COLO668 (cell line): Measurements from ENCODE around the gene CHPF2.

Experiments used
- DNase-seq: peaks from one replicate; lab custom pipeline; 2025; ENCODE audit not compliant: unreplicated experiment; lab: John Stamatoyannopoulos, UW

CHPF2 gene

DNA sequence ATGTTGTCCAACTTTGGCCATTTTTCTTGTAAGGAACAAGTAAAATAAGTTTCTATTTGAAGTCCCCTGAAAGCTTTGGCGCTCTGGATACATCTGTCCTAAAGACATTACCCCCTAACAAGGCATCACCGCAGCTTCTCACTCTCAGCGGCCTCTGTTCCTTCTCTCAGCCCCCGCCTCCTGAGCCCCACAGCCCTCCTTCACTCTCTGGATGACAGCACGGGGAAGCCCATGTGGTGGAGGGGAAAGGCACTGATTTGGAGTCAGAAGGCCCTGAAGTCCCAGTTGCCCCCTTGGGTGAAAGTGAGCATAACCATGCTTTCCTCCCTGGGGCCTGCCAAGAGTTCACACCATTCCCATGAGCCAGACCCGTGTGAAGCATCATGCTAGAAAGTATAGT, 26.6 kb upstream of the CHPF2 start:
- DNase-seq: no peak

GRCh38 chr7:151206914-151207313, 25.4 kb upstream of the CHPF2 start:
- no peak for DNase-seq

DNA sequence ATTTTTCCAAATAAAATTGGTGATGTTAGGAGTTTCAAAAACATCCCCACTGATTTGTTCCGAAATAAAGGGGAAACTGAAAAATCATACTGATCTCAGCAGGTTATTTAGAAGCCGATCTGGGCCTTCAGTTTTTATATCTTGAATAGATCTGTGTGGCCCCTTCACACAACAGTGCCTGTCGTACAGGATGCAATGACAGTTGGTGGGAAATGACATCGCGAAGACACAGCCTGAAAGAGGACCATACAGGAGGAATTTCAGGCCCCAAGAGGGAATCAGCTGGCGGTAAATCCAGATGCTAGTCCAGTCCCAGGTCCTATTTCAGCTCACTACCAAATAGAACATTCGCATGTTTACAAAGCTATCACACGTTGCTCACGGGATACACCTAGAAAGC, 25.0 kb upstream of the CHPF2 start:
- DNase-seq: no peak

GRCh38 chr7:151207804-151208203, 24.5 kb upstream of the CHPF2 start:
- no peak for DNase-seq

DNA sequence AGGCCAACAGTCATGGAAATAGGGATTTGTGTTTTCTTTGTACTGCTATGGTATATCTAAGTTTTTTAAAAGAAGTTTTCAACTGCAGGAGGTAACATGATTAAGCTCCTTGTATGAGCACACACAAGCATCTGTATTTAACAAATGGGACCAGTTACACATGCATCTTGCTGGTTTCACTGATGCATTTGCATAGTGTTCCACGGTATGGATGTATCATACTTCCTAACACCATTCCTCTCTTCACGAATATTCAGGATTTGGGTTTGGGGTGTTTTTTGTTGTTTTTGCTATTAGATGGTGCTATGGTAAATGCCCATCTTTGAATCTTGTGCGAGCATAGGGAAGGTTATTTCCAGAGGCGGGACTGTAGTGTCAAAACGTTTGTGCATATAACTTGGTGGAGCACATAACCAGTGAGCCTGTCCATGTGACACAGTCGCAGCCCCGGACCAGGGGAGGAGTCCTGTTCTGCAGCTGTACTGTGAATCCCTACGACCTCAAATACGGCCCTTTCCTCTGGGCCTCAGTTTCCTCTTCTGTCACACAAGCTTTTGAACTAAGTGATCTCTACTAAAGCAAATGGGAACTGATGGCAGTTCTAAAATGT, 23.9 kb upstream of the CHPF2 start:
- DNase-seq: no peak

GRCh38 chr7:151209588-151209987, 22.7 kb upstream of the CHPF2 start:
- DNase-seq: no peak

DNA sequence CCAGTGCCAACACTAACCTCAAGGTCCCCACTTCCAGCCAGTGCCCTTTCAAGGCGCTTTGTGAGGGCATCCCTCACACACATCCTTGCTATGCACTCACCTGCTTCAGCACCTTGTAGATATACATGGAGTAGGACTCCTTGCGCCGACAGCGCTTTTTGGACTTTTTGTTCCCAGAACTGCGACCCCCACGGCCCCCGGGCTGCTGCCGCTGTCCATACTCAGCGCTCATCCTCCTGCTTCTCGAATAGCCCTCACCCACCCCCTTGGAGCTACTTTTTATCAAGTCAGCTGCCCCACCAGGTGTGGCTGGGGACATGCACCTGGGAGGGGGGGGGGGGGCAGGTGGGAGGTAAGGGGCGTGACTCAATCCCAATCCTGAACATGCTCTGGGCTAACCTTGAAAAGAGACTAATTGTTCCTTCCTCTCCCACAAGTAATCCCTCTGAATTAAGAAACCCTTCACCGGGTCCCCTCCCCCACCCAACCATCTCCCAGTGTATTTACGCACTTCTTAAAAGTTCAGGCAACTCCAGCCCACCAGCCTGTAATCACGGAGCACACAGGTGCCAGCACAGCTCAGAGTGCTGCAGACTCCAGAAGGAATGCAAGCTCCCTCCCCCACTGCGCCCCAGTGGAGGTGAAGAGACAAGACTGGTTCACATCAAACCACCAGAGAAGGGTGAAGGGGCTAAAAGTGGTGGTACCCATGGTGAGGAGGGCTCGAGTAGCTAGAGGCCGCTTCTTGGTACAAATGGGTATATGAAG, 22.0 kb upstream of the CHPF2 start, which contains the start of gene H2BK1:
Gene H2BK1, minus strand, starts transcription at position 402 of the 768 bp plus-strand sequence. Its CDS starts 170 bp downstream, at position 232.
- no peak for DNase-seq

- DNase-seq: no peak
Observed at GRCh38 chr7:151211155-151211772, 21.0 kb upstream of the CHPF2 start.

- DNase-seq: no peak
Observed at GRCh38 chr7:151212626-151213025, 19.7 kb upstream of the CHPF2 start.

GRCh38 chr7:151213826-151214225, 18.5 kb upstream of the CHPF2 start:
- no peak for DNase-seq

DNA sequence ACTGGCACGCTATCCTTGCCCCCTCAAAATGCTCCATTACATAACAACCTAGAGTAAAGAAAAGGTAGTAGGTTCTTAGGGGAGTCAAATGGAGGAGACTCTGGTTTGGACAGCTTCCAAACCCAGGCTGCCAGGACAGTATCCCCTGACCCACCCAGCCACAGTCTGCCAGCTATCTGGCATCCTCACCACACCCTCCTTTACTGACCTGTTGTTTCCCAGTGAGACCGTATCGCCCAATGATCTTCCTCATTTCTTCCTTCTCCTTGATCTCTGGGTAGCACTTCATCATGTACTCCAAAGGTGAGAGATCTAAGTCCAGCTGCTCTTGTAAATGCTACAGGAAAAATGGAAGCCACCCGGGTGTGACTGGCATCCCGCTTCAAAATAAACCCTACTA, 16.9 kb upstream of the CHPF2 start:
- DNase-seq: no peak

GRCh38 chr7:151218170-151218569, 14.1 kb upstream of the CHPF2 start:
- DNase-seq: no peak

GRCh38 chr7:151223728-151224127, 8.6 kb upstream of the CHPF2 start:
- DNase-seq: no peak

DNA sequence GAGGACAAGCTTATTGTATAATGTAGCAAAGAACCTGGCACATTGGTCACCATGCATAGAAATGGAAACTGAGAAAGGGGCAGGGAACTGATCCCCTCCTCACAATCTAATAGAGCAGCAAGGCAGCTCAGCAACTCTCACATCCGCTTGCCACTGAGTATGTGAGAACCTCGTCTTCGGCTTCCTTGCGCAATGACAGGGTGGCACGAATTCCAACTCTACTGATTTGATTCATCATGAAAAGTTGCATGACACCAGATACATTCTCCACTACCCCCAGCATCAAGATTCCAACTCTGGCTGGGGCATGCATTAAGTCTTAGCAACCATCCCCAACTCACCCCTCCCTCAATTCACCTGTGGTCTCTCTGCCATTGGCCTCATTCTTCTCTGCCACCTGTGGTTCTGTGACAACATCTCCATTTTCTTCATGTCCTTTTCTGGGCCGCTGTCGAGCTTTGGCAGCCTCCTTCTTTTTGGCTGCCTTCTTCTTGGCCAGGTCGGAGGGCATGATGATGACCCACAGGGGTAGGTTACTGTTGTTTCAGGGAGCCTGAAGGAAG, 6.3 kb upstream of the CHPF2 start:
- no peak for DNase-seq

- DNase-seq: no peak
Observed at GRCh38 chr7:151226560-151226874, 5.8 kb upstream of the CHPF2 start.

DNA sequence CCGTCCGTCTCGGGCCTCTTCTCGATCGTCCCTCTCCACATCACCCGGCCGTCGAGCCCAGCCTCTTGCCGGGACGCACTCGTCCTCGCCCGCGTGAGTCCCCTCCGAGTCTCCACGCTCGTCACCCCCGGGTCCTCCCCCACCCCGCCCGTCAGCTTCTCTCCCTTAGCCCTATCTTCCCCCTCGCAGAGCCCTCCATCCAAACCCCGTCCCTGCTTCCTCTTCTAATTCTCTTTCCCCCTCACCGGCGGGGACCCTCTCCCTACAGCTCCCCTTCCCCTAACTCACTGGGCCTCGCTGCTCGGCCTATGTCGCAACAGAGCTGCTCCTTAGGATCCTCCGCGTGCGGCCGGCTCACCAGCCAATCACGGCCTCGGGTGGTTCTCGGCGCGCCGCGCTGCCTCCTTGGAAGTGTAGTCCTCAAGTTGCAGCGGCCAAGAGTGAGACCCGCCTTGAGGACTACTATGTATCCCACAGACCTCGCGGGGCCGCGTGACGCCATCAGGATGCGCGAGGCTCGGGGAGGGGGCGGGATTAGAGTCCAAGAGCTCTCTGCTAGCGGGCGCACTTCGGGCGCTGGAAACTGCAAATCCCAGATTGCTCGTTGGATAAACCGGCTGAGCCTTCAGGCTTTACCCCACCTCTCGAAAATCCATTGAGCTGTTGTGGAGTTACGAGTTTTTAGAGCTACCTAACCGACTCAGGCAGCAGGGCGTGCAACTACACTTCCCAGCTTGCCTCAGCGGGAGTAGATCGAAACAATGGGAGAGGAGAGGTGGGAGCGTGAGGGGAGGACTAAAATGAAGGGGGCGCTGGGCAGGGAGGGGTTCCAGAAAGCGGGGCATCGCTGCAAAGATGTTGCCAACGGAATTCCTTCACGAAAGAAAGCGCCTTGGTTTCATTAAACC, 5.2 kb upstream of the CHPF2 start, which contains the start of gene ABCF2:
Gene ABCF2, minus strand, starts transcription at position 331 of the 908 bp plus-strand sequence. CDS start 747 bp downstream, outside the sequence.
- peak; percentile 97 for DNase-seq

DNA sequence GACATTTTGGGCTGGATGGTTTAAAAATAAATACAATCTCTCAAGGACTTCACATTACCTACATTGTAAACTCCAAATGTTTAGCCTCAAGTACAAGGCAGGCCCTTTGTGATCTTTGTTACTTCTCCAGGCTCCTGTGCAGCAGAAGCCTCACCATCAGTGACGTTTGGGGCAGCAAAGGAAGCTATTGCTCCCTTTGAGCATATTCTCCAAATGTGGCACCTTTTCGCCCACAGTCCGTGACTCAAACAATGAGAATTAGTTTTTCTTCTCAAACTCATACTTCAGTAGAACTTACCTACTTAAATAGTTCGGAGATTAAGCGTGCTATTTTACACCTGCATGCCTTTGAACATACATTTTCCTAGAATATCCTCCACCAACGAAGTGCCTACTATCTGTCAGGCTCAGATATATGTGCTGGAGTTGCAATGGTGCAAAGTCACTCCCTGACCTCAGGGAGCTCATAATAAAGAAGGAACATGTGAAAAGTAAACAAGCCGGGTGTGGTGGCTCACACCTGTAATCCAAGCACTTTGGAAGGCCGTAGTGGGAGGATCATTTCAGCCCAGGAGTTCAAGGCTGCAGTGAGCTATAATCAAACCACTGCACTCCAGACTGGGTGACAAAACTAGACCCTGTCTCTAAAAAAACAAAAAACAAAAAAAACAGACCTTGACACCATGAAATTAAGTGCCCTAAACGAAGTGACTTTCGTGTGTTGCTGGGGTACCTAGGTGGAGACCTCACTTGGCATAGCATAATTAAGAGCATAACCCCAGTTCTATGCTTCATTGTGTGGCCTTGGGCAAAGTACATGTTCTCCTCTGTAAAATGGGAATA, 4.0 kb upstream of the CHPF2 start:
- DNase-seq: no peak

- no peak for DNase-seq
Observed at GRCh38 chr7:151229249-151229648, 3.0 kb upstream of the CHPF2 start.

- DNase-seq: no peak
Observed at GRCh38 chr7:151231080-151231479, 1.2 kb upstream of the CHPF2 start.
